AML-193 (cell line): Measurements from ENCODE around the gene TEX35.

Experiments
- DNase-seq, 2 experiments: peaks; one replicate each; lab custom pipeline; 2025; lab: John Stamatoyannopoulos, UW

The TEX35 gene

GRCh38 chr1:178518894-178519293 lies 6.0 kb downstream of the TEX35 start:
- DNase-seq: no peak

GRCh38 chr1:178520803-178521202 lies 7.9 kb downstream of the TEX35 start:
- no peak for DNase-seq

- no peak for DNase-seq
These were observed 8.3 kb downstream of the TEX35 start for GRCh38 chr1:178521241-178521640.

- no peak for DNase-seq
These were observed 14.2 kb downstream of the TEX35 start for GRCh38 chr1:178527117-178527516.

GRCh38 chr1:178528228-178528952 lies 15.5 kb downstream of the TEX35 start:
- no peak for DNase-seq

- no peak for DNase-seq
These were observed 16.0 kb downstream of the TEX35 start for GRCh38 chr1:178528953-178529335.

- no peak for DNase-seq
These were observed 16.6 kb downstream of the TEX35 start for GRCh38 chr1:178529364-178530036.

GRCh38 chr1:178530037-178530402 lies 17.1 kb downstream of the TEX35 start:
- no peak for DNase-seq

GRCh38 chr1:178530502-178530901 lies 17.6 kb downstream of the TEX35 start:
- no peak for DNase-seq

- DNase-seq: no peak
These were observed 19.0 kb downstream of the TEX35 start for GRCh38 chr1:178531887-178532286.

GRCh38 chr1:178532392-178532791 lies 19.5 kb downstream of the TEX35 start:
- DNase-seq: peak; percentile 37 to 54

- no peak for DNase-seq
These were observed 20.4 kb downstream of the TEX35 start for GRCh38 chr1:178533121-178533946.

- DNase-seq: no peak
These were observed 21.4 kb downstream of the TEX35 start for GRCh38 chr1:178534137-178534868.

GRCh38 chr1:178536329-178536728 lies 23.4 kb downstream of the TEX35 start:
- DNase-seq: no peak

- DNase-seq: no peak
These were observed 24.0 kb downstream of the TEX35 start for GRCh38 chr1:178536844-178537371.

- no peak for DNase-seq
These were observed 24.6 kb downstream of the TEX35 start for GRCh38 chr1:178537382-178538090.

GRCh38 chr1:178538192-178538916 lies 25.4 kb downstream of the TEX35 start:
- no peak for DNase-seq

GRCh38 chr1:178539291-178539690 lies 26.4 kb downstream of the TEX35 start:
- DNase-seq: no peak

- DNase-seq: no peak
These were observed 27.3 kb downstream of the TEX35 start for GRCh38 chr1:178540204-178540603.

GRCh38 chr1:178540646-178541045 lies 27.7 kb downstream of the TEX35 start:
- DNase-seq: no peak

- no peak for DNase-seq
These were observed 28.5 kb downstream of the TEX35 start for GRCh38 chr1:178541379-178541778.
